Fibroblast of gingiva (primary cell): ENCODE data around the gene RPS6KA1.
"Not testable (repeated sequence)": the region's sequence is repeated elsewhere in the genome, so short reads cannot be mapped to it uniquely, and the experiment has no call there.

Experiments
- DNase-seq: peaks from one replicate; pipeline ENCODE4 v3.0.0-alpha.2; 2011; ENCODE audit warnings: low read depth

RPS6KA1 gene

DNA sequence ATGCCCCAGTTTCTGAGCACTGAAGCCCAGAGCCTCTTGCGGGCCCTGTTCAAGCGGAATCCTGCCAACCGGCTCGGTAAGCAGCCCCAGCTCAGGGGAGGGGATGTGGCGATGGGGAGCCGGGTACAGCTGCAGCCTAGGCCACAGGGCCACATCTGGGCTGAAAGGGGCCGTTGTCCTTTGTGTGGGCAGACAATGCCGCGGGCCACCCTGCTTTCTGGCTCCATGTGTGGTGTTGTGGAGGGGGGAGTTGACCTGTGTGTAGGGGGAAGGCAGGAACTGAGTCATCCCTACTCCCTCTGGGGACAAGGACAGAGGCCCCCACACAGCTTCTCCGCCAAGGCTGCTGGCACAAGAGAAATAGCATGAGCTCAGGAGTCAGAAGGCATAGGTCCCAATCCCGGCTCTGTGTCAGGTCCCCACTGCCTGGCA is 26.0 kb downstream of the RPS6KA1 start:
- DNase-seq: no peak

DNA sequence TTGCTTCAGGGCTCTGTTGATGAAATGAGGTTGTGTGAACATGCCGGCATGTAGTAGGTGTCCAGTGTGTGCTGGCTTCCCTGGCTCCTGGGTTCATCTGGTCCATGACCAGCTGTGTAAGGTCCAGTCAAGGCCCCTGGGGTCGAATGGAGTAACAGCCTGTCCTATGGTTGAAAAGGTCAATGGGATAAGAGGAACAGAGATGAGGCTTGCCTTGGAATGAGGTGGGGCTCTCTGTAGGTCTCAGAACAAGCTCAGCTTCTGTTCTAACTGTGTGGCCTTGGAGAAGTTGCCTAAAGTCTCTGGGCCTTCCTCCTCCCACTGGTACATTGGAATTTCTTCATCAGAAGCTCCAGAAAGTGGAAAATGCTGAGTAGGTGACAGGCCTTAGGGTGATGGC is 26.6 kb downstream of the RPS6KA1 start:
- DNase-seq: no peak

DNA sequence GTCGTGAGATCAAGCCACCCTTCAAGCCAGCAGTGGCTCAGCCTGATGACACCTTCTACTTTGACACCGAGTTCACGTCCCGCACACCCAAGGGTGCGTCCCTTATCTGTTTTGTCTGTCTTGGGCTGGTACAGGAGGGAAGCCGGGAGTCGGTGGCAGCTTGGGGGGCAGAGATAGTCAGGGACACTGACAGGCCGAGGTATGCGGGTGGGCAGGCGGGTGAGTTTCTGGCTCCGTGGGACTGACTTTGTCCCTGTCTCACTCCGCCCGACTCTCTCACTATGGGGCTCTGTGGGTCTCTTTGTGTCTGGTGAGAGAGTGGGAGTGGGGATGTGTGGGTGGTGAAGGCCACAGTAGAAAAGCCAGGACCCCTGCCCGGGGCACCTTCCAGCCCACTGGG is 27.4 kb downstream of the RPS6KA1 start:
- no peak for DNase-seq

DNA sequence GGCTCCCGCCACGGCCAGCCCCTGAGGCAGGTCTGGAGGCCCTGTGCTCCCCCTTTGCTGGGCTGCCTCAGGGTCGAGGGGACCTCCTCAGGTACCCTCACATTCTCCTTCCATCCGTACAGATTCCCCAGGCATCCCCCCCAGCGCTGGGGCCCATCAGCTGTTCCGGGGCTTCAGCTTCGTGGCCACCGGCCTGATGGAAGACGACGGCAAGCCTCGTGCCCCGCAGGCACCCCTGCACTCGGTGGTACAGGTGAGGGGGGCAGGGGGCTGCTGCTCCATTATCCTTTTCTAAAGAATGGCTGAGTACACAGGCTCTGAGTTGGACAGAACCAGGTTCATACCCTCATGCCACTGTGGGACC is 29.1 kb downstream of the RPS6KA1 start:
- no peak for DNase-seq

DNA sequence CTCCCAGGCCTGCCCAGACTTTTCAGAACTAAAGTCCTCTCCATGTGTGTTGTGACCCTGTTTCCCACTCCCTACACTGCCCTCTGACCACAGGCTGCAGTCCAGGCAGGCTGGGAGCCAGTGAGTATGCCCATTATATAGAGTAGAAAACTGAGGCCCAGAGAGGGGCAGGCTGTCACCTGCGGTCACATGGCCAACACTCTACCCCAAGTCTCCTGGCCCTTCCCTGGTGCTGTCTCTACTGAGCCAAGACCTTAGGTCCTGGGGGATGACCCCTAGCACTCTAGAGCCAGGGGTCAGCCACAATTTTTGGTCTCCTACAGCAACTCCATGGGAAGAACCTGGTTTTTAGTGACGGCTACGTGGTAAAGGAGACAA is 30.8 kb downstream of the RPS6KA1 start:
- no peak for DNase-seq

DNA sequence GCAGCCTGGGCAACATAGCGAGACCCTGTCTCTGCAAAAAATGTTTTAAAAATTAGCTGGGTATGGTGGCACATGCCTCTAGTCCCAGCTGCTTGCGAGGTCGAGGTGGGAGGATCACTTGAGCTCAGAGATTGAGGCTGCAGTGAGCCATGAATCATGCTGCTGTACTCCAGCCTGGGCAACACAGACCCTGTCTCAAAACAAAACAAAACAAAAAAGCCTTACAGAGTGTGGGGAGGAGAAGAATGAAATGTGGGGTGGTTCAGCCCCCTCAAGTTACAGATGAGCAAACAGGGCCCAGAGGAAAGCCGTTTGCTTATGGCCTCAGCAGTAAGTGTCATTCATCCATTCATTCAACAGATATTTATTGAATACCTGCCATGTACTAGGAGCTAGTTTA is 40.7 kb downstream of the RPS6KA1 start:
- DNase-seq: no peak

DNA sequence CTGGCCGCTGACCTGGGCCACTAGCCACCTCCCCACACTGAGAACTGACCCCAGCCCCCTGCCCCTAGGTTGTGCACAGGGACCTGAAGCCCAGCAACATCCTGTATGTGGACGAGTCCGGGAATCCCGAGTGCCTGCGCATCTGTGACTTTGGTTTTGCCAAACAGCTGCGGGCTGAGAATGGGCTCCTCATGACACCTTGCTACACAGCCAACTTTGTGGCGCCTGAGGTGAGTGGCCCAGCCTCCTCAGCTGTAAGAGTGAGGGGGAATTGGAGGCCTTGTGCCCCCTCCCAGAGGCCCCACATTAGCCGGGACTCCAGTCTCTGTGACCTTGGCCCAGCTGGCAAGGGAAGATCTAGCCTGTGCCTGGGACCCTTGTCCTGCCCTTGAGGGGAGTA is 41.8 kb downstream of the RPS6KA1 start:
- DNase-seq: no peak

DNA sequence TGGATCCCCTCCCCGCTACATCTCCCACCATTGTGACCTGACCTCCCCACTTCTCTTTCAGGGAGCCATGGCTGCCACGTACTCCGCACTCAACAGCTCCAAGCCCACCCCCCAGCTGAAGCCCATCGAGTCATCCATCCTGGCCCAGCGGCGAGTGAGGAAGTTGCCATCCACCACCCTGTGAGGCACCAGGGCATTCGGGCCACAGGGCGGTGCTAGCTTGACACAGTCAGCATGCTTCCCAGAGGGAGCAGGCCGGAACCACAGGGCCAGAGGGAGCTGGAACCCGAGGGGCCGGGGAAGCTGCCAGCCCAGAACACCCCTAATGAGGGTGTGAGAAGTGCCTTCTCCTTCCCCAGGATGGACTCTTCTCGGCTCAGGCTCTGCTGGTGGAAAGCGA is 44.5 kb downstream of the RPS6KA1 start:
- DNase-seq: no peak

DNA sequence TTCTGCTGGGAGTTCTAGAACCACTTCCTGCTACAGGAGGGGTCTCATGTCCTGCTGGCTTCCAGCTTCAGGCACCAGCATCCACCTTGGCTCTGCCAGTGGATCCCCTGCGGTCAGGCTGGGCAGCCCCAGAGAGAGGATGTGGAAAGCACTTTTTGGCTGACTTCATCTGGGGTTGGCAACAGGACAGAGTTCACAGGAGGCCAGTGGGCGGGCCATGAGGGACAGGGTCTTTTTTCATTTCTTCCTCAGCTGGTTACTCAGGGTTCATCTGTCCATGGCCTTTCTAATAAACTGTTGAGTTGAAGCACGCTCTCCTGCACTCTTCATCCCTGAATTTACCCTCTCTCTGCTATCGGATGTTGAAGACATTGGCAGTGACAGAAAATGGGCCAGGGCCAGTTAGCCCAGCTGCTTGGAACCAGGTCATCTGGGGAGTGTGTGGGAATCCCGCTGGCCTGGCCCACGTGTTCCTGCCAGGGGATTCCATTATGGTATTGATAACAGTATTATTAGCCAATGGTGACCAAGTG is 45.2 kb downstream of the RPS6KA1 start:
- DNase-seq: peak; percentile 59

DNA sequence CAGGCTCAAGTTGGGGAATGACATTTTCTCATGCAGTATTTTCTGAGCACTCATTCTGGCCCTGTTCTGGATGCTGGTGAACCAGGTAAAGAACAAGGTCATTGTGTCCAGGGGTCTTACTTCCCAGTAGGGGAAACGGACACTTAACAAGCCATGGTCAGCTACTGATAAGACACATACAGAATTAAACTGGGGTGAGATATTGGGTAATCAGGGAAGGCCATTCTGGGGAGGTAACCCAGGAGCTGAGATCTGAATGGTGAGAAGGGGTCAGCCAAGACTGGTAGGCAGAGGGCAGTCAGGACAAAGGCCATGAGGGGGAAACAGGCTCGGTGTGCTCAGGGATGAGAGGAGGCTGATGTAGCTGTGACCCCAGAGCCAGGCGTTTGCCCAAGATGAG is 45.8 kb downstream of the RPS6KA1 start:
- no peak for DNase-seq

DNA sequence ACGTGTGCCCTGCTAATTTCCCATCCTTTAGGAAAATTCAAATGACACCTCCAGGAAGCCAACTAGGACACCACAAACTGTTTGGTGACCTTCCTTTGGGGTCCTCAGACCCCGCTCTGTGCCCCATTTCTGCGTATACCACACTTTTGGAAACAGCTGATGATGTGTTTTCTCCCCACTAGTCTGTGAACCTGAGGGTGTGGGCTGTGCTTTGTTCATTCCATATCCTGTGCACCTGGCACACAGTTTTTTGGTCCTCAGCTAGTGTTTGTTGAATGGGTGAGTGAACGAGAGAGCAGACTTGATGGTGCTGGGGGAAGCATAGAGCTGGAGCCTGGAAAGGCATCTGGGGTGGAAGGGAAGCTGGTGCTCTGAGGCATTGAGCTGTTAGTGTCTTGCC is 48.6 kb downstream of the RPS6KA1 start:
- DNase-seq: no peak

DNA sequence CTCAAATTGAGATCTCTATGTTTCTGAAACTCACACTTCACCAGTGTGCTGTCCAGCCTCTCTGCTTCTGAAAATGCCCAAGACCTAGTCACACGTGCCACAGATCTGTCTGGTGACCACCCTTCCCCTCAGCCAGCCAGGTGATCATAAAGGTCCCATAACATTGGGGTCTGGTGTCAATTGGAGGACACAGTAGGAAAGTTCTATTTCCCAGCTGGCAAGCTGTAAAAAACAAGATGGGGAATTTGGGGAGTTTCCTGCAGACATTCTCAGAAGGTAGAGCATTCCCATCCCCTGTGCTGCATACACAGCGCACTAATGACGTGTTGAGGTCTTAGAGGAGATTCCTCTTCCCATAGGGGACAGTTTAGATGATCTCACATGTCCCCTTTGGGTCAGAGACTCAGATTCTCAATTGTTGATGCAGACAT is 50.1 kb downstream of the RPS6KA1 start:
- no peak for DNase-seq

DNA sequence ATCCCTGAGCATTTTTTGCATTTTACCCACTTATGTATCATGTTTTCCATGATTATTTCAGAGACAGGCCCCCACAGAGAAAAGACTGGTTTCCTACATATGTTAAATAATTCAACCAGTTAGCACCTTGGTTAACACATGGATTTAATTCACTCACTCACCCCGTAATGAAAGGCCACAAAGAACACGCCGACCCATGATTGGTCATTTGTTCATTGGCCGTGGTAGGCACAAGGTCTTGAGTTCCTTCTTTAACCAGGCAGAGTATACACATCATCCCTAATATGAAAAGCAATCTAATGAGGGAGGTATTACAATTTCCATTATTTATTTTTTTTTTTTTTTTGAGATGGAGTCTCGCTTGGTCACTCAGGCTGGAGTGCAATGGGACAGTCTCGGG is 50.6 kb downstream of the RPS6KA1 start:
- DNase-seq: no peak

DNA sequence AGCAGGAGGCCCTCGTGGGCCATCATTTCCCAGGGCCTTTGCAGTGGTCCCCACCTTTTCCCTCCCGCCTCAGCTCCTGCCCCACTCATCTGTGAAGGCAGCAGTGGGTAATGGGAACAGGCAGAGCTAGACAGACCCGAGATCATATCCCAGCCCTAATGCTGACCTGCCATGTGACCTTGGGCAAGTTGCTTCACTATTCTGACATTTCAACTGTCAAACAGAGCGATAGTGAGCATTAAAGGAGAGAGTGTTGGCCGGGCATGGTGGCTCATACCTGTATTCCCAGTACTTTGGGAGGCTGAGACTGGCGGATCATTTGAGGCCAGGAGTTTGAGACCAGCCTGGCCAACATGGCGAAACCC is 51.7 kb downstream of the RPS6KA1 start:
- DNase-seq: no peak

DNA sequence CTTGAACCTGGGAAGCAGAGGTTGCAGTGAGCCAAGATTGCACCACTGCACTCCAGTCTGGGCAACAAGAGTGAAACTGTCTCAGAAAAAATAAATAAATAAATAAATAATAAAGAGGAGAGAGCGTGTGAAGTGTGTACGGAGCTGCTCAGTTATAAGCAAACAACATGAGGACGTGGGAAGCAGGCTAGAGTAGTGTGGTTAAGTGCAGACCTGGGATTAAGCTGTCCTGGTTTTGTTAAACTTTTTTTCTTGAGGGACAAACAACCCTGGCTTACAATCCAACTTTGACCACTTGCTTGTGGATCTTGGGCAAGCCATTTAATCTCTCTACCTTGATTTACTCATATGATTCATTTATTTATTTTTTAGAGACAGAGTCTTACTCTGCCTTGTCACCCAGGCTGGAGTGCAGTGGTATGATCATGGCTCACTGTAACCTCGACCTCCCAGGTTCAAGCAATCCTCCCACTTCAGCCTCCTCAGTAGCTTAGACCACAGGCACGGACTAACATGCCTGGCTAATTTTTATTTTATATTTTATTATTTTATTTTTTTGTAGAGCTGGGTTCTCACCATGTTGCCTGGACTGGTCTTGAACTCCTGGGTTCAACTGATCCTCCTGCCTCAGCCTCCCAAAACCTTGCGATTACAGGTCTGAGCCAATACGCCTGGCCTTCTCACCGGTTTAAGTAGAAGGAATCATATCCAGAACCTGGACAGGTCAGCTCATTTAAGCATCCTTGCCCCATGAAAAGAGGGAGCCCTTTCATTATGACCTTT is 52.7 kb downstream of the RPS6KA1 start:
- no peak for DNase-seq

DNA sequence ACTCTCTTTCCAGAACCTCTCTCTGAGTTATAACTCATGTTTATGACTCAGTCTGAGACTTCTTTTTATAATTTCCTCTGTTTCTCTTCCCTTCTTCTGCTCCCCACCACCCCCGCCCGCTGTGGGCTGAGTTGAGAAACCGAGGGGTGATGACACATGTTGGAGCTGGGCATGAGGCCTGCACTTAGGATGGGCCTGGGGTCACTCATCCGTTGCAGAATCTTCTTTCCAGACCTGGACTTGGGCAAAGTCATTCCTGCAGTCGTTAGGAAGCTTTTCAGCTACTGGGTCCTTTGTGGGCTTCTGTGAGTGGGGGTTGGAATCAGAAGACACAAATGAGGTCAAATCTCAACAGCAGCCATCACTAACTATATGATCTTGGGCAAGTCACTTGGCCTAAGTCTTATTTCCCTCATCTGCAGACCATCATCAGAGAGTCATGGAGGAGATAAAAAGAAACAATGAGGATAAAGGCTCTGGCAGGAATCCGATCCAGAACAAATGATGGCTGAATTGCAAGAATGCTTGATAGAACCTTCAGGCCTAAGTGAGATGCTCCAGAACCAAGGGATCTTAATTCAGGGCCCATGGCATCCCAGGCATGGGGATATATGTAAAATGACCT is 53.4 kb downstream of the RPS6KA1 start:
- DNase-seq: peak; percentile 84

DNA sequence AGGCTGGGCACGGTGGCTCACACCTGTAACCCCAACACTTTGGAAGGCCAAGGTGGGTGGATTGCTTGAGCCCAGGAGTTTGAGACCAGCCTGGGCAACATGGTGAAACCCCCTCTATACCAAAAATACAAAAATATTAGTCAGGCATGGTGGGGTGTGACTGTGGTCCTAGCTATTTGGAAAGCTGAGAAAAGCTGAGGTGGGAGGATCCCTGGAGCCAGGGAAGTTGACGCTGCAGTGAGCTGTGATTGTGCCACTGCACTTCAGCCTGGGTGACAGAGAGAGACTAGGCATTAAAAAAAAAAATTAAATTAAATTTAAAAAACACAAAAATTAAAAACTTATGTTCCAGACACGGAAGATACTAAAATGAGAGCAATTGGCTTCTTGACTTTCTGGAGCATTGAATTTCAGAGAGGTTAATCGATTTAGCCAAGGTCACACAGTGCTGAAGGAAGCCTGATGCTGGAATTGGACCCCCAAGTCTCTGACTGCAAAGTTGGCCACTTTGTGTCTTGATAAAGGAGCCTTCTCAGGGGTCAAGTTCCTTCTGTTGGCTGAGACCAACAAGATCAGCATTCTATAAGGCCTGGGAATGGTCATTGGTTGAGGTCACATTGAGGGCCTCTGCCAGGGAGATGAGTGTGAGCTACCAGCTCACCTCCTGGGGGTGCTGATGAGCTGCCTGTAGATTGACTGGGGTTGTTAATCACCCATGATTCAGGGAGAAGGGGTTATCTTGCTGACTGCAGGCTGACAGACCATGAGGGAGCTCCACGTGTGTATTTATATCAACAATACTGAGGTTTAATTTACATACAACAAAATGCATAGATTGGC is 54.3 kb downstream of the RPS6KA1 start:
- DNase-seq: no peak

DNA sequence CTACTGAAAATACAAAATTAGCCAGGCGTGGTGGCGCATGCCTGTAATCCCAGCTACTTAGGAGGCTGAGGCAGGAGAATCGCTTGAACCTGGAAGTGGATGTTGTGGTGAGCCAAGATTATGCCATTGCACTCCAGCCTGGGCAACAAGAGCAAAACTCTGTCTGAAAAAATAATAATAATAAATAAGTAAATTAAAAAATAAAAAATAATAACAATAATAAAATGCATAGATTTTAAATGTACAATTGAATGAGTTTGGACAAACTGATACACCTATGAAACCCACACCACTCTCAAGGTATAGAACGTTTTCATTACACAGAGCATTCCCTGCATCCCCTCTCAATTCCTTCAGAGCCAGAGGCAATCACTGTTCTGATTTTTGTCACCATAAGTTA is 55.0 kb downstream of the RPS6KA1 start:
- DNase-seq: not testable (repeated sequence)

DNA sequence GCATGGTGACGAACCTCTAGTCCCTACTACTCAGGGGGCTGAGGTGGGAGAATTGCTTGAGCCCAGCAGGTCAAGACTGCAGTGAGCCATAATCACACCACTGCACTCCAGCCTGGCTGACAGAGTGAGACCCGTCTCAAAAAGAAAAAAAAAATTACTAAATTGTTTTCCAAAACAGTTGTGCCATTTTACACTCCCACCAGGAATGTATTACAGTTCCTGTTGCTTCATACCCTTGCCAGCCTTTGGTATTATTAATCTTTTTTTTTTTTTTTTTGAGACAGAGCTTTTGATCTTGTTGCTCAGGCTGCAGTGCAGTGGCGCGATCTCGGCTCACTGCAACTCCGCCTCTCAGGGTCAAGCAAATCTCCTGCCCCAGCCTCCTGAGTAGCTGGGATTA is 55.9 kb downstream of the RPS6KA1 start:
- no peak for DNase-seq

DNA sequence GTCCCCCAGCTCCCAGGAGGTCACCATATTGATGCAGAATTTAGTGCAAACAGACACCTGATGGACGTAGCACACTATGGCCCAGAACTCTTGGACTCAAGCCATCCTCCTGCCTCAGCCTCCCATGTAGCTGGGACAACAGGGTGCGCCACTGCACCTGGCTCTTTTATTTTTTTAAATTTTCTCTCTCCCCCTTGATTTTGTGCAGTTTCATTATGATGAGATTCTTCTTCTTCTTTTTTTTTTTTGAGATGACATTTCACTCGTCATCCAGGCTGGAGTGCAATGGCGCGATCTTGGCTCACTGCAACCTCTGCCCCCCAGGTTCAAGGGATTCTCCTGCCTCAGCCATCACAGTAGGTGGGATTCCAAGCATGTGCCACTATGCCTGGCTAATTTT is 63.8 kb downstream of the RPS6KA1 start:
- no peak for DNase-seq

DNA sequence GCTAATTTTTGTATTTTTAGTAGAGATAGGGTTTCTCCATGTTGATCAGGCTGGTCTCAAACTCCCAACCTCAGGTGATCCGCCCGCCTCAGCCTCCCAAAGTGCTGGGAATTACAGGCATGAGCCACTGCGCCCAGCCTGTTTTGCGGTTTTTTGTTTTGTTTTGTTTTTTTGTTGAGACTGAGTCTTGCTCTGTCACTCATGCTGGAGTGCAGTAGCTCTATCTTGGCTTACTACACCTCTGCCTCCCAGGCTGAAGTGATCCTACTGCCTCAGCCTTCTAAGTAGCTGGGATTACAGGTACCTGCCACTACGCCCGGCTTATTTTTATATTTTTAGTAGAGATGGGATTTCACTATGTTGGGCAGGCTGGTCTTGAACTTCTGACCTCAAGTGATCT is 65.0 kb downstream of the RPS6KA1 start:
- DNase-seq: not testable (repeated sequence)

DNA sequence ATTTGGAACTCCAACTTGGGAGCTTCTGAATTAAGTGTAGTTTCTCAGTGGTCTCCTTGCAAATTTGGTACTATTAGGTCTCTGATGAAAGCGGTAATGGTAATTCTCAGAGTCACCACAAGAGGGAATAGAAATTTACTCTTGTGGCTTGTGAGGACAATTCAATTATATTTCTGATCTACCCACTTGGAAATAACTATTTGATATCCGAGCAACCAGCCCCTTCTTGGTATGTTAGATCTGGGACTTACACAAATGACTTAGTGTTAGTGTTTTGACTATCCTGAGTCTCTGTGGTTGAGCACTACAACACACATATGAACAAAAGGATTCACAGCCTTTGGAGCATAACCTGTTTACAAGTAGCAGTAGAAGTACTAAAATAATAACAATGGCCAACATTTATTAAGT is 68.1 kb downstream of the RPS6KA1 start:
- DNase-seq: peak; percentile 44

DNA sequence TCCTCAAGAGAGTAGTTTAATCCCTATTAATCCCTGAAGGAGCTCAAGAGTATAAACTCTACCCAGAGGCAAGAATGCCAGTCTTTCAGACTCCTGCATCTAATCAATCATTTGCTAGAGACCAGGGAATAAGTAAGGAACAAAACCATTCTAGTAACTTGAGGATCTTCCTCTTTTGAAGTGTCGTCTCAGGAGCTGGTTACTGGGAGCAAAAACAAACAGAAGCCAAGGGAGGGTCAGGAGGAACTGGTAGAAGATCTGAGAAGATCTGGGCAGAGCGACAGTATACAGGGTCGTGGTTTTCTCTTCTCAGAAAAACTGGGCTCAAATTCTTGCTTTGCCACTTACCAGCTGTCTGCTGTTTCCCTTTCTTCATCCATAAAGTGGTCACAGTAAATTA is 69.3 kb downstream of the RPS6KA1 start:
- DNase-seq: no peak
